HEK293T (cell line): ENCODE data around the gene DPPA3.

Source experiments
- ARNT ChIP-seq: fragments of 450-650 bp; IDR thresholded peaks from 2 replicates; pipeline ENCODE4 v1.6.1; 2017; ENCODE audit warnings: mild to moderate bottlenecking
- BHLHE40 ChIP-seq: fragments of 450-650 bp; IDR thresholded peaks from 2 replicates; pipeline ENCODE4 v1.6.1; 2016; ENCODE audit warnings: mild to moderate bottlenecking, moderate library complexity, borderline replicate concordance
- CTBP1 ChIP-seq: fragments of 450-650 bp; IDR thresholded peaks from 2 replicates; pipeline ENCODE4 v1.6.1; 2016; ENCODE audit warnings: borderline replicate concordance
- FOXA1 ChIP-seq: fragments of 450-650 bp; IDR thresholded peaks from 2 replicates; pipeline ENCODE4 v1.6.1; 2016; ENCODE audit warnings: mild to moderate bottlenecking
- LEF1 ChIP-seq: fragments of 450-650 bp; IDR thresholded peaks from 2 replicates; pipeline ENCODE4 v1.6.1; 2017; ENCODE audit warnings: mild to moderate bottlenecking, borderline replicate concordance
- NFRKB ChIP-seq: fragments of 450-650 bp; IDR thresholded peaks from 2 replicates; pipeline ENCODE4 v1.6.1; 2016; ENCODE audit warnings: mild to moderate bottlenecking, moderate library complexity
- PKNOX1 ChIP-seq: fragments of 450-650 bp; IDR thresholded peaks from 2 replicates; pipeline ENCODE4 v1.6.1; 2016
- SP1 ChIP-seq: fragments of 450-650 bp; IDR thresholded peaks from 2 replicates; pipeline ENCODE4 v1.6.1; 2017
- SUZ12 ChIP-seq: fragments of 450-650 bp; IDR thresholded peaks from 2 replicates; pipeline ENCODE4 v1.6.1; 2016; ENCODE audit warnings: mild to moderate bottlenecking
- TARDBP ChIP-seq: fragments of 450-650 bp; IDR thresholded peaks from 2 replicates; pipeline ENCODE4 v1.6.1; 2016

- TF ChIP-seq LEF1 (no peak), SP1 (no peak), PKNOX1 (no peak), FOXA1 (no peak), NFRKB (no peak), BHLHE40 (no peak), SUZ12 (no peak), CTBP1 (no peak), TARDBP (no peak), ARNT (no peak)
These were observed 12.7 kb downstream of the DPPA3 start for GRCh38 chr12:7723926-7724325.
